ENCODE data around the gene DYNC1H1. TPM values are rescaled to one million over a fixed set of nuclear protein-coding genes. Genes with fewer than 3 reads are reported as not detected.
A peak's percentile ranks its signal among the peaks of the same experiment; 100 is the strongest.

The DYNC1H1 gene
- total RNA-seq, 1 experiment from 2014 or later, result 438 TPM

GRCh38 chr14:101947904-101948665 is 16.3 kb upstream of the DYNC1H1 start (continued):
- TF ChIP-seq SMAD4 (CRISPR knock-in tag; IDR thresholded peaks at IDR 0.05), result no peak
- TF ChIP-seq ETV6 (CRISPR knock-in tag; IDR thresholded peaks at IDR 0.05), result peak; percentile 32; the same call in 1 of the 2 replicates
- TF ChIP-seq, protein P1, sequence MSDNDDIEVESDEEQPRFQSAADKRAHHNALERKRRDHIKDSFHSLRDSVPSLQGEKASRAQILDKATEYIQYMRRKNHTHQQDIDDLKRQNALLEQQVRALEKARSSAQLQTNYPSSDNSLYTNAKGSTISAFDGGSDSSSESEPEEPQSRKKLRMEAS (CRISPR knock-in tag; IDR thresholded peaks at IDR 0.05), result peak; percentile 93
- TF ChIP-seq CBFB (CRISPR knock-in tag; IDR thresholded peaks at IDR 0.05; ENCODE audit: low read depth), result no peak
- TF ChIP-seq ZNF263 (CRISPR knock-in tag; IDR thresholded peaks at IDR 0.05; ENCODE audit: low read depth), result no peak

- TF ChIP-seq MYBL2 (CRISPR knock-in tag; IDR thresholded peaks at IDR 0.05) (no peak), ETV6 (CRISPR knock-in tag; IDR thresholded peaks at IDR 0.05) (0 out of 2 replicates have a peak, but pooled peaks have one; percentile 0)
- no peaks in the 10 kb centered on the region for H3K9me3 Mint-ChIP-seq
- peaks cover 43% of the 10 kb centered on the region for H3K27me3 Mint-ChIP-seq (ENCODE audit: low read depth)
- peak overlapping the region; percentile 96 for H3K4me3 Mint-ChIP-seq
- H3K4me1 Mint-ChIP-seq, result peaks cover 24% of the 10 kb centered on the region
- no peaks in the 10 kb centered on the region for H3K36me3 Mint-ChIP-seq
- H3K27ac Mint-ChIP-seq, result peak overlapping the region; percentile 99
- ChIA-PET POLR2A (interaction anchor here (0.6 kb wide), 2 partner anchors 188 to 358 kb away, joined by 3 to 6 read pairs; no protein-coding TSS in a partner anchor), CTCF (interaction anchor here (0.5 to 2.1 kb wide), 7 partner anchors 13 to 242 kb away, joined by 3 to 13 read pairs (median 5); no protein-coding TSS in a partner anchor)
- DNase-seq (ENCODE audit: low spot score), result no peak
- peak; percentile 0; the same call in 1 of the 2 replicates for ATAC-seq
Observed at GRCh38 chr14:101948666-101949216, 15.6 kb upstream of the DYNC1H1 start.

DNA sequence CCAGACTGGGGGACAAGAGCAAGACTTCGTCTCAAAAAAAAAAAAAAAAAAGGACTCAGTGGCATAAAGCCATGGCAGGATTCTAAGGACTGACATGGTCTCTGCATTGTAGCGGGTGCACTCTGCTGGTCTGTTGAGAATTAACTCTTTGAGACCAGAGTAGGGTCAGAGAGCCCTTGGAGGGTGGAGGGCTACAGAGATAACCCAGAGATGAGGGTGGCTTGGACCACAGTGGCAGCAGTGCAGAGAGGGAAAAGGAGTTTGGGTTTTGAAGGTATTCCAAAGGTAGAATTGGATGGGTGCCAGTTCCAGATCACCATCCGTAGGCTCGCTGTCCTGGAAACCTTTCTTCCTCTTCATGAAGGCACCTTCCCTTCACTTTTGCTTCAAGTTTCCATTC is 14.3 kb upstream of the DYNC1H1 start:
- peaks cover 30% of the 10 kb centered on the region for H3K27me3 Mint-ChIP-seq (ENCODE audit: low read depth)
- H3K36me3 Mint-ChIP-seq, result no peaks in the 10 kb centered on the region
- no peaks in the 10 kb centered on the region for H3K9me3 Mint-ChIP-seq
- CTCF ChIA-PET, result interaction anchor here (0.7 to 2.1 kb wide), 2 partner anchors 15 to 351 kb away, joined by 4 to 6 read pairs; no protein-coding TSS in a partner anchor
- POLR2A ChIA-PET, result no interaction called here
- peaks cover 20% of the 10 kb centered on the region for H3K4me1 Mint-ChIP-seq
- peak overlapping the region; percentile 16; the same call in 1 of the 2 replicates for H3K4me3 Mint-ChIP-seq
- no peak overlapping the region for H3K27ac Mint-ChIP-seq
- TF ChIP-seq, protein P2, sequence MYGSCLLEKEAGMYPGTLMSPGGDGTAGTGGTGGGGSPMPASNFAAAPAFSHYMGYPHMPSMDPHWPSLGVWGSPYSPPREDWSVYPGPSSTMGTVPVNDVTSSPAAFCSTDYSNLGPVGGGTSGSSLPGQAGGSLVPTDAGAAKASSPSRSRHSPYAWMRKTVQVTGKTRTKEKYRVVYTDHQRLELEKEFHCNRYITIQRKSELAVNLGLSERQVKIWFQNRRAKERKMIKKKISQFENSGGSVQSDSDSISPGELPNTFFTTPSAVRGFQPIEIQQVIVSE (CRISPR knock-in tag; IDR thresholded peaks at IDR 0.05; ENCODE audit: borderline replicate concordance), result no peak
- TF ChIP-seq, protein P3, sequence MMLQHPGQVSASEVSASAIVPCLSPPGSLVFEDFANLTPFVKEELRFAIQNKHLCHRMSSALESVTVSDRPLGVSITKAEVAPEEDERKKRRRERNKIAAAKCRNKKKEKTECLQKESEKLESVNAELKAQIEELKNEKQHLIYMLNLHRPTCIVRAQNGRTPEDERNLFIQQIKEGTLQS (CRISPR knock-in tag; conservative IDR thresholded peaks at IDR 0.05), result no peak
- TF ChIP-seq ZBTB21 (CRISPR knock-in tag; IDR thresholded peaks at IDR 0.05; ENCODE audit: borderline replicate concordance), result no peak
- no peak for TF ChIP-seq EMX1 (CRISPR knock-in tag; IDR thresholded peaks at IDR 0.05)
- TF ChIP-seq, protein P4, sequence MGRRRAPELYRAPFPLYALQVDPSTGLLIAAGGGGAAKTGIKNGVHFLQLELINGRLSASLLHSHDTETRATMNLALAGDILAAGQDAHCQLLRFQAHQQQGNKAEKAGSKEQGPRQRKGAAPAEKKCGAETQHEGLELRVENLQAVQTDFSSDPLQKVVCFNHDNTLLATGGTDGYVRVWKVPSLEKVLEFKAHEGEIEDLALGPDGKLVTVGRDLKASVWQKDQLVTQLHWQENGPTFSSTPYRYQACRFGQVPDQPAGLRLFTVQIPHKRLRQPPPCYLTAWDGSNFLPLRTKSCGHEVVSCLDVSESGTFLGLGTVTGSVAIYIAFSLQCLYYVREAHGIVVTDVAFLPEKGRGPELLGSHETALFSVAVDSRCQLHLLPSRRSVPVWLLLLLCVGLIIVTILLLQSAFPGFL (CRISPR knock-in tag; IDR thresholded peaks at IDR 0.05; ENCODE audit: borderline replicate concordance), result no peak
- TF ChIP-seq SMAD4 (CRISPR knock-in tag; IDR thresholded peaks at IDR 0.05), result no peak
- TF ChIP-seq ARID4B (CRISPR knock-in tag; IDR thresholded peaks at IDR 0.05; ENCODE audit: borderline replicate concordance), result no peak
- TF ChIP-seq FOXJ3 (CRISPR knock-in tag; IDR thresholded peaks at IDR 0.05; ENCODE audit: borderline replicate concordance), result no peak
- no peak for TF ChIP-seq NR1H2 (CRISPR knock-in tag; IDR thresholded peaks at IDR 0.05)
- TF ChIP-seq NFATC4 (CRISPR knock-in tag; IDR thresholded peaks at IDR 0.05), result no peak
- TF ChIP-seq ZNF232 (CRISPR knock-in tag; IDR thresholded peaks at IDR 0.05), result no peak
- TF ChIP-seq FOXK1 (CRISPR knock-in tag; IDR thresholded peaks at IDR 0.05), result no peak
- TF ChIP-seq, protein P5, sequence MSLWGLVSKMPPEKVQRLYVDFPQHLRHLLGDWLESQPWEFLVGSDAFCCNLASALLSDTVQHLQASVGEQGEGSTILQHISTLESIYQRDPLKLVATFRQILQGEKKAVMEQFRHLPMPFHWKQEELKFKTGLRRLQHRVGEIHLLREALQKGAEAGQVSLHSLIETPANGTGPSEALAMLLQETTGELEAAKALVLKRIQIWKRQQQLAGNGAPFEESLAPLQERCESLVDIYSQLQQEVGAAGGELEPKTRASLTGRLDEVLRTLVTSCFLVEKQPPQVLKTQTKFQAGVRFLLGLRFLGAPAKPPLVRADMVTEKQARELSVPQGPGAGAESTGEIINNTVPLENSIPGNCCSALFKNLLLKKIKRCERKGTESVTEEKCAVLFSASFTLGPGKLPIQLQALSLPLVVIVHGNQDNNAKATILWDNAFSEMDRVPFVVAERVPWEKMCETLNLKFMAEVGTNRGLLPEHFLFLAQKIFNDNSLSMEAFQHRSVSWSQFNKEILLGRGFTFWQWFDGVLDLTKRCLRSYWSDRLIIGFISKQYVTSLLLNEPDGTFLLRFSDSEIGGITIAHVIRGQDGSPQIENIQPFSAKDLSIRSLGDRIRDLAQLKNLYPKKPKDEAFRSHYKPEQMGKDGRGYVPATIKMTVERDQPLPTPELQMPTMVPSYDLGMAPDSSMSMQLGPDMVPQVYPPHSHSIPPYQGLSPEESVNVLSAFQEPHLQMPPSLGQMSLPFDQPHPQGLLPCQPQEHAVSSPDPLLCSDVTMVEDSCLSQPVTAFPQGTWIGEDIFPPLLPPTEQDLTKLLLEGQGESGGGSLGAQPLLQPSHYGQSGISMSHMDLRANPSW (CRISPR knock-in tag; conservative IDR thresholded peaks at IDR 0.05; ENCODE audit: low read depth), result no peak
- TF ChIP-seq, protein P6, sequence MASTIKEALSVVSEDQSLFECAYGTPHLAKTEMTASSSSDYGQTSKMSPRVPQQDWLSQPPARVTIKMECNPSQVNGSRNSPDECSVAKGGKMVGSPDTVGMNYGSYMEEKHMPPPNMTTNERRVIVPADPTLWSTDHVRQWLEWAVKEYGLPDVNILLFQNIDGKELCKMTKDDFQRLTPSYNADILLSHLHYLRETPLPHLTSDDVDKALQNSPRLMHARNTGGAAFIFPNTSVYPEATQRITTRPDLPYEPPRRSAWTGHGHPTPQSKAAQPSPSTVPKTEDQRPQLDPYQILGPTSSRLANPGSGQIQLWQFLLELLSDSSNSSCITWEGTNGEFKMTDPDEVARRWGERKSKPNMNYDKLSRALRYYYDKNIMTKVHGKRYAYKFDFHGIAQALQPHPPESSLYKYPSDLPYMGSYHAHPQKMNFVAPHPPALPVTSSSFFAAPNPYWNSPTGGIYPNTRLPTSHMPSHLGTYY (CRISPR knock-in tag; IDR thresholded peaks at IDR 0.05), result no peak
- no peak for TF ChIP-seq MXD4 (CRISPR knock-in tag; IDR thresholded peaks at IDR 0.05; ENCODE audit: borderline replicate concordance)
- DNase-seq (ENCODE audit: low spot score), result no peak
- no peak for ATAC-seq
